Bronchial epithelial cell (primary cell): ENCODE results near the gene ARFGAP1. TPM values are rescaled to one million over a fixed set of nuclear protein-coding genes. Genes with fewer than 3 reads are reported as not detected.

Experiments
- DNase-seq: peaks from one replicate; pipeline ENCODE4 v3.0.0-alpha.2; 2010; ENCODE audit warnings: low read depth
- FAIRE-seq: peaks from 2 replicates; lab custom pipeline; 2011; peaks lifted over from hg19 to GRCh38; lab: Jason Lieb, UNC
- H3K27me3 ChIP-seq: 2 replicates; pipeline ENCODE4 v1.5.1; 2011; ENCODE audit warnings: low read length; ENCODE audit not compliant: control insufficient read depth, insufficient read depth
- H3K36me3 ChIP-seq: 2 replicates; pipeline ENCODE4 v1.5.1; 2011; ENCODE audit warnings: low read length; ENCODE audit not compliant: control insufficient read depth, insufficient read depth
- H3K4me3 ChIP-seq: 2 replicates; pipeline ENCODE4 v1.5.1; 2011; ENCODE audit warnings: mild to moderate bottlenecking, low read depth, low read length, control low read depth
- total RNA-seq: library from RNA; depleted of rRNA; stranded (reverse); fragments of >200 nt; gene quantifications from 2 replicates; pipeline ENCODE4 v1.2.1, GENCODE V29; 2014
- TF ChIP-seq, protein P1 (sequence below): IDR thresholded peaks from 2 replicates; pipeline ENCODE4 v1.5.1; 2011; ENCODE audit warnings: mild to moderate bottlenecking, moderate library complexity, low read length, control low read depth, inconsistent platforms; ENCODE audit not compliant: insufficient read depth, severe bottlenecking

ARFGAP1 gene
- total RNA-seq, 1 donor from 2014 or later = 49.2 TPM

- H3K4me3 ChIP-seq = no peak overlapping the region
- TF ChIP-seq, protein P1, sequence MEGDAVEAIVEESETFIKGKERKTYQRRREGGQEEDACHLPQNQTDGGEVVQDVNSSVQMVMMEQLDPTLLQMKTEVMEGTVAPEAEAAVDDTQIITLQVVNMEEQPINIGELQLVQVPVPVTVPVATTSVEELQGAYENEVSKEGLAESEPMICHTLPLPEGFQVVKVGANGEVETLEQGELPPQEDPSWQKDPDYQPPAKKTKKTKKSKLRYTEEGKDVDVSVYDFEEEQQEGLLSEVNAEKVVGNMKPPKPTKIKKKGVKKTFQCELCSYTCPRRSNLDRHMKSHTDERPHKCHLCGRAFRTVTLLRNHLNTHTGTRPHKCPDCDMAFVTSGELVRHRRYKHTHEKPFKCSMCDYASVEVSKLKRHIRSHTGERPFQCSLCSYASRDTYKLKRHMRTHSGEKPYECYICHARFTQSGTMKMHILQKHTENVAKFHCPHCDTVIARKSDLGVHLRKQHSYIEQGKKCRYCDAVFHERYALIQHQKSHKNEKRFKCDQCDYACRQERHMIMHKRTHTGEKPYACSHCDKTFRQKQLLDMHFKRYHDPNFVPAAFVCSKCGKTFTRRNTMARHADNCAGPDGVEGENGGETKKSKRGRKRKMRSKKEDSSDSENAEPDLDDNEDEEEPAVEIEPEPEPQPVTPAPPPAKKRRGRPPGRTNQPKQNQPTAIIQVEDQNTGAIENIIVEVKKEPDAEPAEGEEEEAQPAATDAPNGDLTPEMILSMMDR = no peak
- no peak for DNase-seq
- FAIRE-seq = no peak
- H3K27me3 ChIP-seq = no peaks in the 10 kb centered on the region
- no peaks in the 10 kb centered on the region for H3K36me3 ChIP-seq
Observed at GRCh38 chr20:63323357-63323981, 50.9 kb downstream of the ARFGAP1 start.

DNA sequence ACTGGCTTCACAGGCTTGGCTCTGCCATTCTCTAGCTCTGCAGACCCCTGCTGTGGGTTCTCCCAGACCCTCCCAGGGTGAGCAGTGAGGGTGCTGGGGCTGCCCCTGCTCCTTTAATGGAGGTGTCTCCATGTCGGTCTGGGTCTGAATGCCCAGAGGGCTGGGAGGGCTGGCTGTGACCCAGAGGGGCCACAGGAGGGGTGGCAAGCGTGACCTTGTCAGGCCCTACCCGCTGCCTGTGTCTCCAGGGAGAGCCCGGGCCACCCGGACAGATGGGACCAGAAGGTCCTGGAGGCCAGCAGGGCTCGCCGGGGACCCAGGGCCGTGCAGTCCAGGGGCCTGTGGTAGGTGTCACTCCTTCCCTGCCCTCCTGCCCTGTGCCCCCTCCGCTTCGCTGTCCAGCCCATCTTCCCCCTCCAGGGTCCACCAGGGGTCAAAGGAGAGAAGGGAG is 52.4 kb downstream of the ARFGAP1 start:
- FAIRE-seq = no peak
- no peak overlapping the region for H3K4me3 ChIP-seq
- no peak for DNase-seq
- H3K36me3 ChIP-seq = no peaks in the 10 kb centered on the region
- no peaks in the 10 kb centered on the region for H3K27me3 ChIP-seq
- TF ChIP-seq, protein P1 = no peak

GRCh38 chr20:63325554-63326313 is 53.1 kb downstream of the ARFGAP1 start:
- DNase-seq = no peak

GRCh38 chr20:63326314-63327230 is 54.0 kb downstream of the ARFGAP1 start:
- H3K27me3 ChIP-seq = no peaks in the 10 kb centered on the region
- TF ChIP-seq, protein P1 = no peak
- FAIRE-seq = no peak
- H3K4me3 ChIP-seq = no peak overlapping the region
- DNase-seq = no peak
- no peaks in the 10 kb centered on the region for H3K36me3 ChIP-seq

More at GRCh38 chr20:63325554-63326313, 53.1 kb downstream of the ARFGAP1 start:
- H3K27me3 ChIP-seq = no peaks in the 10 kb centered on the region
- TF ChIP-seq, protein P1 = no peak
- H3K4me3 ChIP-seq = no peak overlapping the region
- H3K36me3 ChIP-seq = no peaks in the 10 kb centered on the region
- FAIRE-seq = no peak

- TF ChIP-seq, protein P1 = no peak
- Histone ChIP-seq H3K4me3 (no peak overlapping the region), H3K27me3 (no peaks in the 10 kb centered on the region), H3K36me3 (no peaks in the 10 kb centered on the region)
- DNase-seq = no peak
- FAIRE-seq = no peak
Observed at GRCh38 chr20:63327231-63327745, 54.7 kb downstream of the ARFGAP1 start.
